ENCODE measurements around the gene POLR2A. TPM values are rescaled to one million over a fixed set of nuclear protein-coding genes. Genes with fewer than 3 reads are reported as not detected.
A peak's percentile ranks its signal among the peaks of the same experiment; 100 is the strongest.

The POLR2A gene
- total RNA-seq, 3 donors from 2014 or later = 64.2 to 174 (median 88.7) TPM

DNA sequence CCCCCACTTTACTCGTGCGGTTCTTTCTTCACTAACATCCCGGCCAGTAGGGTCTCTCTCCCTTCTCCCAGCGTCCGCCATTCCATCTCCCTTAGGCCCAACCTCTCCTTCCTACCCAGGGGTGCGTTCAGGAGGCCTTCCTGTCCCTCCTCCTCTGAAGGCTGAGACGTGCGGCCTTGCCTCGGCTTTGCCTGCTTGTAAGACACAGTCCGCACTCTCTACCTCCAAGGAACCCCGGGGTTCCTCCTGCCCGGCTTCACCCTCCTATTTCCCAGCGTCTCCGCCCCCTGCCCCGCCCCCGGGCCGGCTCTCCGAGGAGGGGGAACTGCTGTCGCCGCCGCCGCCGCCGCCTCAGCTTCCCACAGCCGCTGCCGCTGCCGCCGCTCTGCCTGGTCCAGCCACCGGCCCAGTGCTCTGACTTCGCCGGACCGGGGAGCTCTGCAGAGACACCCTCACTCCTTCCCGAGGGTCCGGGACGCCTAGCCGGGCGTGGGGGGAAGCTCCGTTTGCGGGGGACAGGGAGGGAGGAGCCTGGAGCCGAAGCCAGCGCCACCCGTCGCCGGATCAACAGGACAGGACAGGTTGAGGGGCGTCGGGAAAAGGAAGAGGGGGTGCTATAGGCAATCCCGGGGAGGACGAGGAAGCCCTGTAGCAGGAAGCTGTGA is 46.1 kb upstream of the POLR2A start:
- H3K4me1 ChIP-seq = peaks cover 8 to 21% of the 10 kb centered on the region in 2 donors
- no peaks in the 10 kb centered on the region for H3K27me3 ChIP-seq

GRCh38 chr17:7438656-7439460 is 45.3 kb upstream of the POLR2A start:
- H3K36me3 ChIP-seq = no peaks in the 10 kb centered on the region
- H3K9me3 ChIP-seq = no peaks in the 10 kb centered on the region
- TF ChIP-seq, protein P1, sequence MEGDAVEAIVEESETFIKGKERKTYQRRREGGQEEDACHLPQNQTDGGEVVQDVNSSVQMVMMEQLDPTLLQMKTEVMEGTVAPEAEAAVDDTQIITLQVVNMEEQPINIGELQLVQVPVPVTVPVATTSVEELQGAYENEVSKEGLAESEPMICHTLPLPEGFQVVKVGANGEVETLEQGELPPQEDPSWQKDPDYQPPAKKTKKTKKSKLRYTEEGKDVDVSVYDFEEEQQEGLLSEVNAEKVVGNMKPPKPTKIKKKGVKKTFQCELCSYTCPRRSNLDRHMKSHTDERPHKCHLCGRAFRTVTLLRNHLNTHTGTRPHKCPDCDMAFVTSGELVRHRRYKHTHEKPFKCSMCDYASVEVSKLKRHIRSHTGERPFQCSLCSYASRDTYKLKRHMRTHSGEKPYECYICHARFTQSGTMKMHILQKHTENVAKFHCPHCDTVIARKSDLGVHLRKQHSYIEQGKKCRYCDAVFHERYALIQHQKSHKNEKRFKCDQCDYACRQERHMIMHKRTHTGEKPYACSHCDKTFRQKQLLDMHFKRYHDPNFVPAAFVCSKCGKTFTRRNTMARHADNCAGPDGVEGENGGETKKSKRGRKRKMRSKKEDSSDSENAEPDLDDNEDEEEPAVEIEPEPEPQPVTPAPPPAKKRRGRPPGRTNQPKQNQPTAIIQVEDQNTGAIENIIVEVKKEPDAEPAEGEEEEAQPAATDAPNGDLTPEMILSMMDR (IDR thresholded peaks at IDR 0.05) = no peak
- TF ChIP-seq POLR2AphosphoS5 (IDR thresholded peaks at IDR 0.05) = no peak
- no peak for TF ChIP-seq POLR2A (IDR thresholded peaks at IDR 0.05)
- peaks cover 8 to 21% of the 10 kb centered on the region in 2 donors for H3K4me1 ChIP-seq
- DNase-seq (ENCODE audit: low spot score in 2 of 2) = no peak
- peak overlapping the region; percentile 36 to 81 (median 62) for H3K4me3 ChIP-seq
- H3K27me3 ChIP-seq = no peaks in the 10 kb centered on the region
- H3K27ac ChIP-seq = peak overlapping the region in 1 of 2 donors; percentile 91
- intact Hi-C loops (cut with DNase I; ENCODE audit: low total_unique reads) = loop anchor here (10.0 kb wide), 2 partner anchors 46 to 84 kb away; partner anchors contain the start of genes KCTD11, POLR2A, SLC35G6 and TMEM95

More for the DNA sequence above, 46.1 kb upstream of the POLR2A start:
- H3K4me3 ChIP-seq = peak overlapping the region; percentile 36 to 81 (median 62)
- H3K36me3 ChIP-seq = no peaks in the 10 kb centered on the region
- intact Hi-C loops (cut with DNase I; ENCODE audit: low total_unique reads) = loop anchor here (10.0 kb wide), 2 partner anchors 47 to 83 kb away; partner anchors contain the start of genes KCTD11, POLR2A, SLC35G6 and TMEM95
- H3K27ac ChIP-seq = peak overlapping the region; percentile 91 to 93
- no peaks in the 10 kb centered on the region for H3K9me3 ChIP-seq
- TF ChIP-seq POLR2A (IDR thresholded peaks at IDR 0.05) (no peak), POLR2AphosphoS5 (IDR thresholded peaks at IDR 0.05) (peak in 1 of 3 donors; percentile 37)
- peak; percentile 73 to 74 for DNase-seq (ENCODE audit: low spot score in 2 of 2)

DNA sequence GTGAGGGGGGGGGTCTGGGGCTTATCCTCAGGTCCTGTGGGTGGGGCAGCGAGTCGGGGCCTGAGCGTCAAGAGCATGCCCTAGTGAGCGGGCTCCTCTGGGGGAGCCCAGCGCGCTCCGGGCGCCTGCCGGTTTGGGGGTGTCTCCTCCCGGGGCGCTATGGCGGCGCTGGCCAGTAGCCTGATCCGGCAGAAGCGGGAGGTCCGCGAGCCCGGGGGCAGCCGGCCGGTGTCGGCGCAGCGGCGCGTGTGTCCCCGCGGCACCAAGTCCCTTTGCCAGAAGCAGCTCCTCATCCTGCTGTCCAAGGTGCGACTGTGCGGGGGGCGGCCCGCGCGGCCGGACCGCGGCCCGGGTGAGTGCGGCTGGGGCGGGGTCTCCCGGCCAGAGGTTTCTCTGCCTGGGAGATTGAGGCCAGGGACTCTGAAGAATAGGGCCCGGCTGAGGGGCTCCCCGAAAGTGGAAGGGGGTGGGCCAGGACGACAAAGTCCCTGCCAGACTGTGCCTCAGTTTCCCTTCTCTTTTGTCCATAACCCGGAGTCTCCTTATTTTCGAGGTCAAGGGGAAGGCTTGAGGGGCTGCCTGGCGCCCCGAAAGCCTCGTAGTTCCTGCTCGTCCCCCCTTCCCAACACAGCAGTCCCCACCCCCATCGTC is 44.6 kb upstream of the POLR2A start, which contains the start of gene FGF11:
FGF11 (plus strand) TSS at position 51 of the 651 bp plus-strand sequence; CDS start at position 160, 109 bp downstream.
- Histone ChIP-seq H3K4me1 (peaks cover 8 to 21% of the 10 kb centered on the region in 2 donors), H3K27me3 (no peaks in the 10 kb centered on the region), H3K4me3 (peak within 1 kb of the TSS; percentile 38 to 81 (median 62)), H3K9me3 (no peaks in the 10 kb centered on the region), H3K27ac (peak within 1 kb of the TSS; percentile 91 to 93), H3K36me3 (no peaks in the 10 kb centered on the region)
- intact Hi-C loops (cut with DNase I; ENCODE audit: low total_unique reads) = loop anchor here (10.0 kb wide), 2 partner anchors 45 to 85 kb away; partner anchors contain the start of genes KCTD11, POLR2A, SLC35G6 and TMEM95
- no peak for DNase-seq (ENCODE audit: low spot score in 2 of 2)
- TF ChIP-seq POLR2A (IDR thresholded peaks at IDR 0.05) = no peak
- TF ChIP-seq, protein P1 (IDR thresholded peaks at IDR 0.05) = no peak
- no peak for TF ChIP-seq POLR2AphosphoS5 (IDR thresholded peaks at IDR 0.05)

DNA sequence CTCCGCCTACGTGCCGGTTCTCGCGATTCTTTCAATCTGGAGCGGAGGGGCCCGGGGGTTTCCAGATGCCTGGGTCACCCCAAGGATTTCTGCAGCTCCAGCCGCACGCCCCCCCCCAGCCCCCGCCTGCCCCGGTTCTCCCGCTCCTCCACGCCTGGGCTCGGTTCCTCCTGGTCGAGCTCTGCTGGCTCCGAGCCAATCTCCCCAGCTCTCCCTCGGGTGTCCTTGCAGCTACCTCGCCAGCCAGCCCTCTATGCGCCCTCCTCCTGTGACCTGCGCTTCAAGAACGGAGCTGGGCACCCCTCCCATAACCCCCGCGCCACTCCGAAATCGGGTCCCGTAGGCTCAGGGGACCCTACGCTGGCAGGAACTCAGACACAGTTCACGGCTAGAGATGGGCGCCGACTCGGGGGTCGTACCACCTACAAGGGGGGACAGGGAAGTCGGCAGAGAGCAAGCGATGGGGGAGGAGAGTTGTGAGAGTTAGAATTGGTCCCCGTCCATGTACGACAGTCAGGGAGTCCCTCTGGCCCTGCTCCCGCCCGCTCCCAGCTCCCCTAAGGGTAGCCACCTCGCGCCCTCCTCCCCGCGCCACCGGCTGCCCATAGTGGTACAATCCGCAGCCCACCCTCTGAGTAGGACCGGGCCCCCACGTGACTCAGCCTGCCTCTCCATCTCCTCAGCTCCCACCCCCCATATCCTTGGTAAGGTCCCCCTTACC is 43.9 kb upstream of the POLR2A start:
- Histone ChIP-seq H3K4me3 (peak overlapping the region; percentile 38 to 81 (median 57)), H3K4me1 (peaks cover 8 to 21% of the 10 kb centered on the region in 2 donors), H3K27ac (peak overlapping the region; percentile 40 to 56), H3K36me3 (no peaks in the 10 kb centered on the region), H3K9me3 (no peaks in the 10 kb centered on the region), H3K27me3 (no peaks in the 10 kb centered on the region)
- intact Hi-C loops (cut with DNase I; ENCODE audit: low total_unique reads) = no loop called here
- DNase-seq (ENCODE audit: low spot score in 2 of 2) = peak; percentile 58 to 72
- TF ChIP-seq POLR2AphosphoS5 (IDR thresholded peaks at IDR 0.05) = no peak

- intact Hi-C loops (cut with DNase I; ENCODE audit: low total_unique reads) = no loop called here
- Histone ChIP-seq H3K36me3 (no peaks in the 10 kb centered on the region), H3K4me3 (peak overlapping the region in 2 of 3 donors; percentile 57 to 81), H3K27ac (peak overlapping the region; percentile 40 to 56), H3K4me1 (peaks cover 8 to 21% of the 10 kb centered on the region in 2 donors), H3K9me3 (no peaks in the 10 kb centered on the region), H3K27me3 (no peaks in the 10 kb centered on the region)
- TF ChIP-seq POLR2AphosphoS5 (IDR thresholded peaks at IDR 0.05) (no peak), POLR2A (IDR thresholded peaks at IDR 0.05) (no peak)
- TF ChIP-seq, protein P1 (IDR thresholded peaks at IDR 0.05) = no peak
- DNase-seq (ENCODE audit: low spot score in 2 of 2) = no peak
Measured at GRCh38 chr17:7440834-7441195, 43.4 kb upstream of the POLR2A start.

Measured in breast epithelium (tissue), 4 donors.